KMS-11 (cell line): Measurements from ENCODE around the gene FOXS1.

ENCODE experiments used
- H2AFZ ChIP-seq: fragments of 200-600 bp; sonication (generic); 2 replicates; pipeline ENCODE4 v1.6.1; 2016; ENCODE audit warnings: antibody characterized with exemption, mixed run types, low read depth
- H3K27ac ChIP-seq: fragments of 200-600 bp; sonication (generic); 2 replicates; pipeline ENCODE4 v1.6.1; 2016; ENCODE audit warnings: mild to moderate bottlenecking, mixed run types
- H3K27me3 ChIP-seq: fragments of 200-600 bp; sonication (generic); 2 replicates; pipeline ENCODE4 v1.6.1; 2017; ENCODE audit warnings: mild to moderate bottlenecking, low read depth, mixed run types, moderate library complexity; ENCODE audit not compliant: insufficient read depth
- H3K36me3 ChIP-seq: fragments of 200-600 bp; sonication (generic); 2 replicates; pipeline ENCODE4 v1.6.1; 2017; ENCODE audit warnings: mild to moderate bottlenecking, mixed run types; ENCODE audit not compliant: insufficient read depth
- H3K4me1 ChIP-seq: fragments of 200-600 bp; sonication (generic); 2 replicates; pipeline ENCODE4 v1.6.1; 2016; ENCODE audit warnings: mild to moderate bottlenecking, low read depth, mixed run types; ENCODE audit not compliant: poor library complexity, severe bottlenecking
- H3K4me2 ChIP-seq: fragments of 200-600 bp; sonication (generic); 2 replicates; pipeline ENCODE4 v1.7.0; 2016; ENCODE audit warnings: mild to moderate bottlenecking, mixed run types
- H3K4me3 ChIP-seq: fragments of 200-600 bp; sonication (generic); IDR thresholded peaks from 2 replicates; pipeline ENCODE4 v1.6.1; 2017; ENCODE audit warnings: low read depth, low read length, mixed read lengths; ENCODE audit not compliant: insufficient read depth
- H3K79me2 ChIP-seq: fragments of 200-600 bp; sonication (generic); 2 replicates; pipeline ENCODE4 v1.6.1; 2016; ENCODE audit warnings: low read depth, mixed run types; ENCODE audit not compliant: insufficient read depth
- H3K9ac ChIP-seq: fragments of 200-600 bp; sonication (generic); 2 replicates; pipeline ENCODE4 v1.6.1; 2016; ENCODE audit warnings: mild to moderate bottlenecking, mixed run types
- H4K20me1 ChIP-seq: fragments of 200-600 bp; sonication (generic); 2 replicates; pipeline ENCODE4 v1.6.1; 2016; ENCODE audit warnings: mild to moderate bottlenecking, mixed run types; ENCODE audit not compliant: insufficient read depth
- TF ChIP-seq, protein P1 (sequence below): fragments of 200-600 bp; sonication (generic); conservative IDR thresholded peaks from 2 replicates; pipeline ENCODE4 v1.6.1; 2017; ENCODE audit warnings: low read depth, mild to moderate bottlenecking, antibody characterized with exemption, low read length, moderate library complexity, mixed read lengths

The FOXS1 gene

DNA sequence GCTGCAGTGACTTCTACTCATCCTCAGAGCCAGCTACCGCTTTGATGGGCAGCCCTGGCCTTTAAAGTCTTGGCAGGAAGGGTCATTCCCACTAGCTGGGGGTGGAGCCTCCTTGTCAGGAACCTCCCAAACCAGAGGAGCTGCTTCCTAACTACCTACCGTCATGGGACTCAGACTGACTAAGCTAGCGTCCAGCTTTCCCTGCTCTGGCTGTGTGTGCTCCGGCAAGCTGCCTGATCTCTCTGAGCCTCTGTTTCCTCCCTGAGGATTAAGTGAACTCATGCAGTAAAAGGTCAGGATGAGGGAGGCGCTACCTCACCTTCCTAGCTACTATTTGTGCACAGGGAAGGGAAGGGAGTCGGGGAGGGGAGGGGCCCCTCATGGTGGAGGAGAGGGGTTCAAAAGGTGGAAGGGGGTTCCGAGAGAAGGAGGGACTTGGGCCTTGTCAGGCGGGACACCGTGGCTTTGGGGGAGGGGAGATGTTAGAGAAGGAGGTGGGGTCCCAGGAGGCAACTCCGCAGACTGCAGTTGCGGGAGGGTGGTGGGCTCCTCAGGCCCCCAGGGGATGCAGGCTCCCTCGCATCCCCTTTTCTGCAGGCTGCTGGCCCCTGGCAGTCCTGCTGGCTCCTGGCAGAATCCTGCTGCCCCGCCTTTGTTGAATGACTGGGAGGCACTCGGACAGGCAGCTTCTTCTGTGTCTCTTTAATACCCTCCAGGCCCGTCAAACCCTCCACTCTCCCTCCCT, 15.2 kb upstream of the FOXS1 start:
- H3K4me2 ChIP-seq, result peak overlapping the region; percentile 93
- no peaks in the 10 kb centered on the region for H3K36me3 ChIP-seq

GRCh38 chr20:31859998-31860380, 14.6 kb upstream of the FOXS1 start:
- peaks cover 18% of the 10 kb centered on the region for H3K4me1 ChIP-seq
- H4K20me1 ChIP-seq, result no peaks in the 10 kb centered on the region
- no peak overlapping the region for H3K9ac ChIP-seq
- H3K4me3 ChIP-seq, result no peak overlapping the region
- H3K27ac ChIP-seq, result no peak overlapping the region
- no peaks in the 10 kb centered on the region for H3K79me2 ChIP-seq
- H2AFZ ChIP-seq, result no peak overlapping the region
- no peak overlapping the region for H3K4me2 ChIP-seq
- TF ChIP-seq, protein P1, sequence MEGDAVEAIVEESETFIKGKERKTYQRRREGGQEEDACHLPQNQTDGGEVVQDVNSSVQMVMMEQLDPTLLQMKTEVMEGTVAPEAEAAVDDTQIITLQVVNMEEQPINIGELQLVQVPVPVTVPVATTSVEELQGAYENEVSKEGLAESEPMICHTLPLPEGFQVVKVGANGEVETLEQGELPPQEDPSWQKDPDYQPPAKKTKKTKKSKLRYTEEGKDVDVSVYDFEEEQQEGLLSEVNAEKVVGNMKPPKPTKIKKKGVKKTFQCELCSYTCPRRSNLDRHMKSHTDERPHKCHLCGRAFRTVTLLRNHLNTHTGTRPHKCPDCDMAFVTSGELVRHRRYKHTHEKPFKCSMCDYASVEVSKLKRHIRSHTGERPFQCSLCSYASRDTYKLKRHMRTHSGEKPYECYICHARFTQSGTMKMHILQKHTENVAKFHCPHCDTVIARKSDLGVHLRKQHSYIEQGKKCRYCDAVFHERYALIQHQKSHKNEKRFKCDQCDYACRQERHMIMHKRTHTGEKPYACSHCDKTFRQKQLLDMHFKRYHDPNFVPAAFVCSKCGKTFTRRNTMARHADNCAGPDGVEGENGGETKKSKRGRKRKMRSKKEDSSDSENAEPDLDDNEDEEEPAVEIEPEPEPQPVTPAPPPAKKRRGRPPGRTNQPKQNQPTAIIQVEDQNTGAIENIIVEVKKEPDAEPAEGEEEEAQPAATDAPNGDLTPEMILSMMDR, result no peak
- H3K36me3 ChIP-seq, result no peaks in the 10 kb centered on the region
- H3K27me3 ChIP-seq, result peaks cover 69% of the 10 kb centered on the region

More for the DNA sequence above, 15.2 kb upstream of the FOXS1 start:
- H4K20me1 ChIP-seq, result no peaks in the 10 kb centered on the region
- H3K4me1 ChIP-seq, result peaks cover 18% of the 10 kb centered on the region
- peaks cover 67% of the 10 kb centered on the region for H3K27me3 ChIP-seq
- no peak overlapping the region for H3K9ac ChIP-seq
- H3K27ac ChIP-seq, result no peak overlapping the region
- H2AFZ ChIP-seq, result peak overlapping the region; percentile 89
- no peak overlapping the region for H3K4me3 ChIP-seq
- H3K79me2 ChIP-seq, result no peaks in the 10 kb centered on the region
- TF ChIP-seq, protein P1, result no peak

DNA sequence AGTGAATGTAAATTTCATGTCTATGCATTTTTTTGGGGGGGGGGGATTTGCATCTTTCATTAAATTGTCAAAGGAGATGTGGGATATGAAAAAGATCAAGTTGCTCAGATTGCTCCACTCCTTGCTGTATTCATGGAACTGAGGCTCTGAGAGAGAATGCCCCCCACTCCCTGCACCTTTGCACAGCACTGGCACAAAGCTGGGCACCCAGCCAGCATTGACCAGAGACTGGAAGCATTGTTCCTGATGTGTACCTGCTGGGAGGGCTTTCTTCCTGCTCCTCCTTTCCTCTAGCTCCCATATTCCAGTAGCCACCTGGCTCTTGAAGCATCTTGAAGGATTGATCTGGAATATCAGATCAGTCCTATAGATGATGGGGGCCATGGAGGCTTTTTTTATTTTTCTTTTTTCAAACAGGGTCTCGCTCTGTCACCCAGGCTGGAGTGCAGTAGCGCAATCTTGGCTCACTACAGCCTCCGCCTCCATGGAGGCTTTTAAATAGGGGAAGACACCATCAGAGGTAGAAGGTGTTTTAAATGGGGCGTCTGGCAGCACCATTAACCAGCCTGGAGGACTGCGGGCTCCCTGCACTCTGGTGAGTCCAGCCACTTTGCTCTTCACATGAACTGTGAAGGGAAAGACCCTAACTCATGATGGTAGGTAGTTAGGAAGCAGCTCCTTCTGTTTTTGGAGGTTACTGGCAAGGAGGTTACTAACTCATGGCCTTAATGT, 14.0 kb upstream of the FOXS1 start:
- peaks cover 74% of the 10 kb centered on the region for H3K27me3 ChIP-seq
- no peaks in the 10 kb centered on the region for H3K36me3 ChIP-seq
- no peak overlapping the region; the same call in 1 of the 2 replicates for H3K4me2 ChIP-seq
- no peak overlapping the region for H3K4me3 ChIP-seq
- H3K79me2 ChIP-seq, result no peaks in the 10 kb centered on the region
- TF ChIP-seq, protein P1, result no peak
- H3K4me1 ChIP-seq, result peaks cover 18% of the 10 kb centered on the region
- no peak overlapping the region for H3K9ac ChIP-seq
- H4K20me1 ChIP-seq, result no peaks in the 10 kb centered on the region
- no peak overlapping the region for H2AFZ ChIP-seq
- H3K27ac ChIP-seq, result no peak overlapping the region

- Histone ChIP-seq H2AFZ (no peak overlapping the region), H3K27me3 (peaks cover 81% of the 10 kb centered on the region), H3K9ac (no peak overlapping the region), H3K4me1 (peaks cover 18% of the 10 kb centered on the region), H3K27ac (no peak overlapping the region), H3K79me2 (no peaks in the 10 kb centered on the region), H3K4me2 (peak overlapping the region; percentile 31; the same call in 1 of the 2 replicates), H4K20me1 (no peaks in the 10 kb centered on the region), H3K4me3 (no peak overlapping the region), H3K36me3 (no peaks in the 10 kb centered on the region)
- TF ChIP-seq, protein P1, result no peak
These were observed 13.3 kb upstream of the FOXS1 start for GRCh38 chr20:31858760-31859083.
